GM10248 (cell line): ENCODE data around the gene SNX30.
A peak's percentile ranks its signal among the peaks of the same experiment; 100 is the strongest.
"Not testable (repeated sequence)": the region's sequence is repeated elsewhere in the genome, so short reads cannot be mapped to it uniquely, and the experiment has no call there.

Experiments used
- CTCF ChIA-PET: fragments of 300-600 bp; sonication (Branson Sonifier 250); formaldehyde crosslinking; extraction: SDS; loops from one replicate; lab custom pipeline; 2021; ENCODE audit warnings: antibody characterized with exemption; lab: Yijun Ruan, JAX
- POLR2A ChIA-PET: fragments of 350-650 bp; sonication (Branson Sonifier 250); formaldehyde crosslinking; extraction: SDS; loops from one replicate; lab custom pipeline; 2020; ENCODE audit warnings: antibody characterized with exemption; lab: Yijun Ruan, JAX
- DNase-seq: peaks from one replicate; pipeline ENCODE4 v3.0.0; 2012; ENCODE audit errors: extremely low spot score
- CTCF ChIP-seq: IDR thresholded peaks from 2 replicates; pipeline ENCODE4 v1.5.1; 2012; ENCODE audit warnings: mild to moderate bottlenecking, low read depth; ENCODE audit errors: extremely low read depth, missing control alignments, control extremely low read depth

SNX30 gene

GRCh38 chr9:112719241-112719691 is 31.3 kb upstream of the SNX30 start:
- CTCF ChIA-PET, result interaction anchor here (1.0 to 2.1 kb wide), 3 partner anchors 14 to 74 kb away, joined by 4 to 10 read pairs (median 4); no protein-coding TSS in a partner anchor
- POLR2A ChIA-PET, result no interaction called here
- DNase-seq, result peak; percentile 38

GRCh38 chr9:112719696-112720095 is 30.9 kb upstream of the SNX30 start:
- ChIA-PET POLR2A (no interaction called here), CTCF (interaction anchor here (1.0 to 2.1 kb wide), 4 partner anchors 8 to 74 kb away, joined by 3 to 10 read pairs (median 4); no protein-coding TSS in a partner anchor)
- no peak for DNase-seq
- no peak for TF ChIP-seq CTCF

More at GRCh38 chr9:112719241-112719691, 31.3 kb upstream of the SNX30 start:
- TF ChIP-seq CTCF, result no peak

- ChIA-PET POLR2A (no interaction called here), CTCF (interaction anchor here (1.0 to 1.5 kb wide), 4 partner anchors 9 to 100 kb away, joined by 3 to 4 read pairs (median 4); no protein-coding TSS in a partner anchor)
- TF ChIP-seq CTCF, result no peak
These were observed 30.3 kb upstream of the SNX30 start for GRCh38 chr9:112720113-112720780.

GRCh38 chr9:112722749-112723148 is 27.8 kb upstream of the SNX30 start:
- POLR2A ChIA-PET, DNase-seq: not testable (repeated sequence)
- CTCF ChIA-PET, result interaction anchor here (1.1 to 1.5 kb wide), 4 partner anchors 10 to 97 kb away, joined by 3 to 4 read pairs (median 3); partner anchors contain the start of gene SNX30

More at GRCh38 chr9:112720113-112720780, 30.3 kb upstream of the SNX30 start:
- DNase-seq, result no peak

- ChIA-PET POLR2A (no interaction called here), CTCF (no interaction called here)
- no peak for TF ChIP-seq CTCF
- DNase-seq, result no peak
These were observed 24.6 kb upstream of the SNX30 start for GRCh38 chr9:112725961-112726360.

GRCh38 chr9:112726428-112726827 is 24.1 kb upstream of the SNX30 start:
- ChIA-PET CTCF (no interaction called here), POLR2A (no interaction called here)
- DNase-seq, result no peak
- TF ChIP-seq CTCF, result no peak

DNA sequence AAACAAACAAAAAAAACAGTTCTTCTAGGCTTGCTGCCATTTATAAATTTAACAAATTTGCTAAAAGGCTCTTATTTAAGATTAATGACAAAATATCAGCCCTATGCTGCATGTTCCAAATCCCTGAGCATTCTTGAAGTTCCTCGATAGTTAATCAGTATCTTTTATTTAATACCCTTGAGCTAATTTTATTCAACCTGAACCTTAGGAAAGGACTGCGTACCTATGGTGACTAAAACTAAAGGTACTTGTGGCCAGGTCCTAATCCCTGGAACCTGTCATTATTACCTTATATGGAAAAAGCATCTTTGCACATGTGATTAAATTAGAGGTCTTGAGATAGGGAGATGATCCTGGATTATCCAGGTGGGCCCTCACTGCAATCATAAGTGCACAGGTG is 22.2 kb upstream of the SNX30 start:
- DNase-seq, result no peak
- TF ChIP-seq CTCF, result no peak
- ChIA-PET CTCF (no interaction called here), POLR2A (interaction anchor here (0.7 kb wide), 1 partner anchor 195 kb away, joined by 3 read pairs; no protein-coding TSS in a partner anchor)
